CD4-positive, alpha-beta T cell (primary cell): ENCODE measurements around the gene PAPPA. TPM values are rescaled to one million over a fixed set of nuclear protein-coding genes. Genes with fewer than 3 reads are reported as not detected.

Experiments
- ATAC-seq: fragments of 200-7000 bp; cut with Tn5 transposase; one replicate; pipeline ENCODE4 v1.10.0; 2022; ENCODE audit warnings: mild to moderate bottlenecking; ENCODE audit not compliant: poor library complexity
- CTCF ChIA-PET: fragments of 350-600 bp; sonication (Branson Sonifier 250); formaldehyde crosslinking; loops from one replicate; lab custom pipeline; 2021; ENCODE audit warnings: antibody characterized with exemption, inconsistent platforms; lab: Charles Lee
- POLR2A ChIA-PET: fragments of 350-600 bp; sonication (Branson Sonifier 250); formaldehyde crosslinking; loops from one replicate; lab custom pipeline; 2021; ENCODE audit warnings: antibody characterized with exemption, inconsistent platforms; lab: Charles Lee
- DNase-seq, 14 experiments: peaks; one replicate each; pipeline ENCODE4 v3.0.0-alpha.2; 2013 to 2020; ENCODE audit warnings: mixed read lengths in 2 of 14
- H3K27ac ChIP-seq, 2 donors: one replicate each; pipeline versions ENCODE4 v1.5.1 to v1.7.0; 2013; ENCODE audit warnings: low read length in 2 of 2, low read depth in 1 of 2, mild to moderate bottlenecking in 1 of 2
- H3K27me3 ChIP-seq, 2 experiments: 1 replicate in 1 of 2; 2 replicates in 1 of 2; pipeline versions ENCODE4 v1.6.1 to v1.7.0; 2013; ENCODE audit warnings: low read length in 2 of 2, control low read depth in 1 of 2, mild to moderate bottlenecking in 1 of 2, moderate library complexity in 1 of 2; ENCODE audit not compliant: insufficient read depth in 2 of 2, control insufficient read depth in 1 of 2
- H3K36me3 ChIP-seq: one replicate; pipeline ENCODE4 v1.6.1; 2013; ENCODE audit warnings: low read length, control low read depth; ENCODE audit not compliant: insufficient read depth
- H3K4me1 ChIP-seq: one replicate; pipeline ENCODE4 v1.6.1; 2013; ENCODE audit warnings: low read length, control low read depth; ENCODE audit not compliant: insufficient read depth
- H3K4me3 ChIP-seq: one replicate; pipeline ENCODE4 v1.5.1; 2013; ENCODE audit warnings: mild to moderate bottlenecking, low read length, moderate library complexity
- H3K9me3 ChIP-seq, 2 experiments: 1 replicate in 1 of 2; 2 replicates in 1 of 2; pipeline versions ENCODE4 v1.6.1 to v1.7.0; 2013; ENCODE audit warnings: low read length in 2 of 2, mild to moderate bottlenecking in 2 of 2, control low read depth in 1 of 2, moderate library complexity in 1 of 2; ENCODE audit not compliant: control insufficient read depth in 1 of 2, insufficient read depth in 1 of 2
- H3K27ac Mint-ChIP-seq: one replicate; pipeline ENCODE4 v1.8.0; 2020; ENCODE audit warnings: mixed read lengths
- H3K27me3 Mint-ChIP-seq: one replicate; pipeline ENCODE4 v1.8.0; 2021; ENCODE audit warnings: mixed read lengths
- H3K36me3 Mint-ChIP-seq: one replicate; pipeline ENCODE4 v1.8.0; 2021; ENCODE audit warnings: low read depth, mixed read lengths
- H3K4me1 Mint-ChIP-seq: one replicate; pipeline ENCODE4 v1.8.0; 2021; ENCODE audit warnings: low read depth, mixed read lengths
- H3K4me3 Mint-ChIP-seq: one replicate; pipeline ENCODE4 v1.8.0; 2020; ENCODE audit warnings: mild to moderate bottlenecking, mixed read lengths
- H3K9me3 Mint-ChIP-seq: one replicate; pipeline ENCODE4 v1.8.0; 2020; ENCODE audit warnings: mixed read lengths
- intact Hi-C, 2 experiments: fragments of 100-400 bp; cut with DNase I in 1 of 2; cut with micrococcal nuclease in 1 of 2; formaldehyde crosslinking; loops; one replicate each; pipeline versions ENCODE4 v1.15.1 to v1.9.0; 2023 to 2025; cut with DNase I, micrococcal nuclease
- total RNA-seq, 174 experiments: library from RNA in 2 of 174; stranded (reverse) in 2 of 174; gene quantifications; one replicate each; pipeline ENCODE4 v1.2.3 and lab custom pipeline; 2021 to 2026
- TF ChIP-seq, protein P1 (sequence below): fragments of 200-600 bp; IDR thresholded peaks from one replicate; pipeline ENCODE4 v1.8.0; 2022; ENCODE audit warnings: antibody characterized with exemption, mild to moderate bottlenecking

The PAPPA gene
- total RNA-seq, 2 experiments from 2014 or later, result 0.03 TPM; not detected in 1

DNA sequence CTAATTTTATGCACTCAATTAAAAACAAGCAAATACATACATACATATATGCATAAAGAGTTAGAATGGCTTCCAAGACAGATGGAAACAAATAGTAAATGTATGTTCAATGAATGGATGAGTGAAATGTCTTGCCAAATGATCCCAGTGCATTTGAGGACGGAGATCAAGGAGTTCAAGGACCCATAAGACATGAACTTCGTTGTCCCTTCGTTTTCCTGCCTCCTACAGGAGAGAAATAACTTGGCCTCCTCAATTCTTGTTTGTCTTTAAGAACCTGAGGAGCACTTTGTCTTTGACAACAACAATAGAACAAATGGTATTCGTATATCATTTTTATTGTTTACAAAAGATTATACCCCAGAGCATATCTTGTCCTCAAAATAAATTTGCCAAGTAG, 2.4 kb upstream of the PAPPA start:
- Mint-ChIP-seq H3K36me3 (no peaks in the 10 kb centered on the region), H3K27me3 (peaks cover 81% of the 10 kb centered on the region), H3K4me3 (no peak overlapping the region), H3K4me1 (peaks cover 8% of the 10 kb centered on the region), H3K9me3 (no peaks in the 10 kb centered on the region), H3K27ac (no peak overlapping the region)
- ATAC-seq (no peak), DNase-seq (no peak)
- POLR2A ChIA-PET, result no interaction called here
- Histone ChIP-seq H3K9me3 (peaks cover 0 to 10% of the 10 kb centered on the region in 2 experiments), H3K4me1 (no peaks in the 10 kb centered on the region), H3K27me3 (peaks cover 16 to 39% of the 10 kb centered on the region in 2 experiments), H3K27ac (no peak overlapping the region), H3K4me3 (no peak overlapping the region), H3K36me3 (no peaks in the 10 kb centered on the region)
- CTCF ChIA-PET, result no interaction called here
- intact Hi-C loops, result no loop called here
- TF ChIP-seq, protein P1, sequence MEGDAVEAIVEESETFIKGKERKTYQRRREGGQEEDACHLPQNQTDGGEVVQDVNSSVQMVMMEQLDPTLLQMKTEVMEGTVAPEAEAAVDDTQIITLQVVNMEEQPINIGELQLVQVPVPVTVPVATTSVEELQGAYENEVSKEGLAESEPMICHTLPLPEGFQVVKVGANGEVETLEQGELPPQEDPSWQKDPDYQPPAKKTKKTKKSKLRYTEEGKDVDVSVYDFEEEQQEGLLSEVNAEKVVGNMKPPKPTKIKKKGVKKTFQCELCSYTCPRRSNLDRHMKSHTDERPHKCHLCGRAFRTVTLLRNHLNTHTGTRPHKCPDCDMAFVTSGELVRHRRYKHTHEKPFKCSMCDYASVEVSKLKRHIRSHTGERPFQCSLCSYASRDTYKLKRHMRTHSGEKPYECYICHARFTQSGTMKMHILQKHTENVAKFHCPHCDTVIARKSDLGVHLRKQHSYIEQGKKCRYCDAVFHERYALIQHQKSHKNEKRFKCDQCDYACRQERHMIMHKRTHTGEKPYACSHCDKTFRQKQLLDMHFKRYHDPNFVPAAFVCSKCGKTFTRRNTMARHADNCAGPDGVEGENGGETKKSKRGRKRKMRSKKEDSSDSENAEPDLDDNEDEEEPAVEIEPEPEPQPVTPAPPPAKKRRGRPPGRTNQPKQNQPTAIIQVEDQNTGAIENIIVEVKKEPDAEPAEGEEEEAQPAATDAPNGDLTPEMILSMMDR, result no peak

DNA sequence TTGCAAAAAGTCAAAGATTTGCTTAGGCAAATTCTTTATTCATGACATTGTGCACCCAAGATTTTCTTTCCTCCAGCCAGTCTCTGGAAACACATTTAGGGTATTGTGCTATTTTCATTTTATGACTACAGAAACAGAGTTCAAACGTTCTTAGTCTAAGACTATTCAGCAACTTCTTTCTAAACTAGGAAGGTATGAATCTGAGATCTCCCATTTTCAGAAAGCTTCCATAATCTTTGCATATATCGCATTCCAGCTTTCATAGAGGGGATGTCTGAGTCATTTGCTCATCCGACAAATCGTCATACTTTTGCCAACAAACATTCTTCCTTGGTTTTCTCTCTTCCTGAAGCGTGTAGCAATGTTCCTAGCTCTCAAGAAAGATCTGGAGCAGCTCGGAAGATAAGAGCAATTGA, 1.6 kb upstream of the PAPPA start:
- Histone ChIP-seq H3K27ac (no peak overlapping the region), H3K9me3 (peaks cover 0 to 14% of the 10 kb centered on the region in 2 experiments), H3K4me1 (no peaks in the 10 kb centered on the region), H3K36me3 (no peaks in the 10 kb centered on the region), H3K27me3 (peaks cover 21 to 46% of the 10 kb centered on the region in 2 experiments), H3K4me3 (no peak overlapping the region)
- no peak for ATAC-seq
- Mint-ChIP-seq H3K4me1 (peaks cover 8% of the 10 kb centered on the region), H3K9me3 (no peaks in the 10 kb centered on the region), H3K36me3 (no peaks in the 10 kb centered on the region), H3K27ac (no peak overlapping the region), H3K4me3 (no peak overlapping the region), H3K27me3 (peaks cover 82% of the 10 kb centered on the region)
- POLR2A ChIA-PET, result no interaction called here
- CTCF ChIA-PET, result no interaction called here
- intact Hi-C loops, result no loop called here
- TF ChIP-seq, protein P1, result no peak
- DNase-seq, result no peak

DNA sequence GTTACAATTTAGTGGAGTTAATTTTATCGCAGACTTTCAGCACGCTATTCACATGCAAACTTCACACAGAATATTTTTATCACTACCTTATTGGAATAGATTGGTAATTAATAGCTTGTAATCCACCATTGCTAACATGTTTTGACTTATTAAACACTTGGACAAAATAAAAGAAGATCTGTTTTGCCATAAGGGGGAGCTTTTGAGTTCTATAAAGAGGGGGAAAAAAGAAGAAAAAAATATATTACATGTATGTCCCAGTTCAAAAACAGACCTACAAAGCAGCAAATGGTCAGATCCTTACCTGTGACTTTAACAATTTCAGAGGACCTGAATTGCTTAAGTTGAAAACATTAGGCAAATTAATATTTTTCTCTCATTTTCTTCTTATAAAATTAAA, 1.2 kb upstream of the PAPPA start:
- Mint-ChIP-seq H3K27me3 (peaks cover 85% of the 10 kb centered on the region), H3K4me1 (peaks cover 8% of the 10 kb centered on the region), H3K27ac (no peak overlapping the region), H3K36me3 (no peaks in the 10 kb centered on the region), H3K4me3 (no peak overlapping the region), H3K9me3 (no peaks in the 10 kb centered on the region)
- POLR2A ChIA-PET, result no interaction called here
- peaks cover 23 to 49% of the 10 kb centered on the region in 2 experiments for H3K27me3 ChIP-seq
- H3K4me3 ChIP-seq, result no peak overlapping the region
- CTCF ChIA-PET, result no interaction called here
- H3K27ac ChIP-seq, result no peak overlapping the region
- ATAC-seq, result no peak
- H3K9me3 ChIP-seq, result peaks cover 0 to 16% of the 10 kb centered on the region in 2 experiments
- no peaks in the 10 kb centered on the region for H3K36me3 ChIP-seq
- DNase-seq, result no peak
- intact Hi-C loops, result no loop called here
- TF ChIP-seq, protein P1, result no peak
- no peaks in the 10 kb centered on the region for H3K4me1 ChIP-seq
